ENCODE data around the gene KHDC1L.

- TF ChIP-seq EZH2 (IDR thresholded peaks at IDR 0.05): no peak
- no peak for TF ChIP-seq POLR2AphosphoS5 (IDR thresholded peaks at IDR 0.05; ENCODE audit: borderline replicate concordance, low read depth, low read length)
- TF ChIP-seq FOXP2 (optimal IDR thresholded peaks at IDR 0.05; ENCODE audit: control extremely low read depth, extremely low read length, insufficient read depth): no peak
These were observed 45.1 kb downstream of the KHDC1L start for GRCh38 chr6:73180076-73180738.
